GM12892 (cell line): Measurements from ENCODE around the gene TVP23A.

Experiments
- POLR2A ChIP-seq: IDR thresholded peaks from 2 replicates; pipeline ENCODE4 v1.6.1; 2011; ENCODE audit warnings: low read depth, low read length, control low read depth
- POLR2AphosphoS5 ChIP-seq: IDR thresholded peaks from 2 replicates; pipeline ENCODE4 v1.6.1; 2011; ENCODE audit warnings: low read depth, low read length, control low read depth
- TAF1 ChIP-seq: IDR thresholded peaks from 2 replicates; pipeline ENCODE4 v1.6.1; 2011; ENCODE audit warnings: low read depth, mild to moderate bottlenecking, control low read depth, low read length, borderline replicate concordance

GRCh38 chr16:10762336-10763016 lies 56.1 kb downstream of the TVP23A start:
- no peak for TF ChIP-seq POLR2A
- no peak for TF ChIP-seq TAF1
- no peak for TF ChIP-seq POLR2AphosphoS5
